Measurements from ENCODE around the gene KIAA1755. TPM values are rescaled to one million over a fixed set of nuclear protein-coding genes. Genes with fewer than 3 reads are reported as not detected.

Gene KIAA1755
- total RNA-seq, 4 donors from 2014 or later: 0.05 to 0.41 (median 0.38) TPM; not detected in 1

DNA sequence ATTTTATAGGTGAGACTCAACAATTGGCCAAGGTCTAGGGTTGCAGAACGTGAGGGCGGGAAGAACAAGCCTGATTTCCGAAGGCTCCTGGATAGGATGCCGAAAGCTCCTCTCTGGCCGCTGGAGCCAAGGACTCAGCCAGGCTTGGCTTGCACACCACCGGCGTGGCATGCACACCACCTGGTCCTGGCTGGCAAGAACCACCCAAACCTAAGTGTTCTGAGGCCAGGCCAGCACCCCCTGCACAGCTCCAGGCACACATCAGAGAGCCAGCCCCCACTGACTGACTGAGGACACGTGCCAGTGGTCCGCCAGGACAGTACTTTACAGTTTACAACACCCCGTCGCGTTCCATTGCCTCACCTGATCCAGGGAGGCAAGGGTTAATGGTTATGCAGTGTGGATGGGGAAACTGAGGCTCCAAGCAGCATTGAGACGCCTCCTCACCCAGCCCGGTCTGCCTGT is 95.9 kb downstream of the KIAA1755 start:
- no peaks in the 10 kb centered on the region for H3K27me3 ChIP-seq
- peak overlapping the region; percentile 51 to 82 (median 68) for H3K27ac ChIP-seq
- in situ Hi-C loops (cut with MboI; ENCODE audit: low sequenced_read_pairs in 4 of 4): loop anchor here (5.0 kb wide), 2 partner anchors 97 to 107 kb away; no protein-coding TSS in a partner anchor
- no peak for TF ChIP-seq POLR2A (IDR thresholded peaks at IDR 0.05)
- TF ChIP-seq, protein P1, sequence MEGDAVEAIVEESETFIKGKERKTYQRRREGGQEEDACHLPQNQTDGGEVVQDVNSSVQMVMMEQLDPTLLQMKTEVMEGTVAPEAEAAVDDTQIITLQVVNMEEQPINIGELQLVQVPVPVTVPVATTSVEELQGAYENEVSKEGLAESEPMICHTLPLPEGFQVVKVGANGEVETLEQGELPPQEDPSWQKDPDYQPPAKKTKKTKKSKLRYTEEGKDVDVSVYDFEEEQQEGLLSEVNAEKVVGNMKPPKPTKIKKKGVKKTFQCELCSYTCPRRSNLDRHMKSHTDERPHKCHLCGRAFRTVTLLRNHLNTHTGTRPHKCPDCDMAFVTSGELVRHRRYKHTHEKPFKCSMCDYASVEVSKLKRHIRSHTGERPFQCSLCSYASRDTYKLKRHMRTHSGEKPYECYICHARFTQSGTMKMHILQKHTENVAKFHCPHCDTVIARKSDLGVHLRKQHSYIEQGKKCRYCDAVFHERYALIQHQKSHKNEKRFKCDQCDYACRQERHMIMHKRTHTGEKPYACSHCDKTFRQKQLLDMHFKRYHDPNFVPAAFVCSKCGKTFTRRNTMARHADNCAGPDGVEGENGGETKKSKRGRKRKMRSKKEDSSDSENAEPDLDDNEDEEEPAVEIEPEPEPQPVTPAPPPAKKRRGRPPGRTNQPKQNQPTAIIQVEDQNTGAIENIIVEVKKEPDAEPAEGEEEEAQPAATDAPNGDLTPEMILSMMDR (IDR thresholded peaks at IDR 0.05 in 4 of 5, conservative IDR thresholded peaks at IDR 0.05 in 1 of 5): no peak
- H3K36me3 ChIP-seq: peaks cover 0 to 17% of the 10 kb centered on the region in 2 donors
- intact Hi-C loops (cut with DNase I; ENCODE audit: low total_unique reads): loop anchor here (1.0 to 10.0 kb wide), 7 partner anchors 54 to 600 kb away; partner anchors contain the start of gene VSTM2L
- DNase-seq (no peak), ATAC-seq (peak in 1 of 2 donors; percentile 10)
- H3K4me3 ChIP-seq: peak overlapping the region; percentile 45 to 70 (median 58)
- H3K4me1 ChIP-seq: peaks cover 20% of the 10 kb centered on the region in 2 donors
- no peaks in the 10 kb centered on the region for H3K9me3 ChIP-seq

DNA sequence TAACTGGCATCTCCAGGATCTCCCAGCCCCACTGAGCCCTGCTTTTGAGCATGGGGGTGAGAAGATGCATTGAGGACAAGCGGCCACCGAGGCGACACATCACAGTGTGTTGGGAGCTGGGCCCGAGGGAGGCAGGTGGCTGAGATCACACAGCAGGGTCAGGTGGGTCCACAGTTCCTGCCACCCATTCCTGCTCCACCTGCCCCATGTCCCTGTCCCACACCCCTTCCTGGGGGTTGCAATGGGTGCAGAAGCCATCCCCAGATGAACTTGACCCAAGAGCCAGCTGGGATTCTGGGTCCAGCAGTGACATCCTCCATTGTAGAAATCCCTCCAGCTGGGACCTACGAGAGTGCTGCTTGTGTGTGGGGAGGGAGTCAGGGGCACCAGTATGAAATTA is 96.5 kb downstream of the KIAA1755 start:
- in situ Hi-C loops (cut with MboI; ENCODE audit: low sequenced_read_pairs in 4 of 4) (loop anchor here in 1 of 4 donors (5.0 kb wide), 1 partner anchor 107 kb away; no protein-coding TSS in a partner anchor), intact Hi-C loops (cut with DNase I; ENCODE audit: low total_unique reads) (loop anchor here (2.0 to 10.0 kb wide), 4 partner anchors 53 to 409 kb away; partner anchors contain the start of gene VSTM2L)
- H3K27ac ChIP-seq: peak overlapping the region; percentile 32 to 82 (median 68)
- TF ChIP-seq, protein P1 (IDR thresholded peaks at IDR 0.05 in 4 of 5, conservative IDR thresholded peaks at IDR 0.05 in 1 of 5): no peak
- TF ChIP-seq POLR2A (IDR thresholded peaks at IDR 0.05): no peak
- peaks cover 0 to 20% of the 10 kb centered on the region in 2 donors for H3K36me3 ChIP-seq
- no peaks in the 10 kb centered on the region for H3K27me3 ChIP-seq
- ATAC-seq (no peak), DNase-seq (no peak)
- peak overlapping the region in 3 of 4 donors; percentile 49 to 70 (median 66) for H3K4me3 ChIP-seq
- peaks cover 15 to 26% of the 10 kb centered on the region in 2 donors for H3K4me1 ChIP-seq
- H3K9me3 ChIP-seq: no peaks in the 10 kb centered on the region

DNA sequence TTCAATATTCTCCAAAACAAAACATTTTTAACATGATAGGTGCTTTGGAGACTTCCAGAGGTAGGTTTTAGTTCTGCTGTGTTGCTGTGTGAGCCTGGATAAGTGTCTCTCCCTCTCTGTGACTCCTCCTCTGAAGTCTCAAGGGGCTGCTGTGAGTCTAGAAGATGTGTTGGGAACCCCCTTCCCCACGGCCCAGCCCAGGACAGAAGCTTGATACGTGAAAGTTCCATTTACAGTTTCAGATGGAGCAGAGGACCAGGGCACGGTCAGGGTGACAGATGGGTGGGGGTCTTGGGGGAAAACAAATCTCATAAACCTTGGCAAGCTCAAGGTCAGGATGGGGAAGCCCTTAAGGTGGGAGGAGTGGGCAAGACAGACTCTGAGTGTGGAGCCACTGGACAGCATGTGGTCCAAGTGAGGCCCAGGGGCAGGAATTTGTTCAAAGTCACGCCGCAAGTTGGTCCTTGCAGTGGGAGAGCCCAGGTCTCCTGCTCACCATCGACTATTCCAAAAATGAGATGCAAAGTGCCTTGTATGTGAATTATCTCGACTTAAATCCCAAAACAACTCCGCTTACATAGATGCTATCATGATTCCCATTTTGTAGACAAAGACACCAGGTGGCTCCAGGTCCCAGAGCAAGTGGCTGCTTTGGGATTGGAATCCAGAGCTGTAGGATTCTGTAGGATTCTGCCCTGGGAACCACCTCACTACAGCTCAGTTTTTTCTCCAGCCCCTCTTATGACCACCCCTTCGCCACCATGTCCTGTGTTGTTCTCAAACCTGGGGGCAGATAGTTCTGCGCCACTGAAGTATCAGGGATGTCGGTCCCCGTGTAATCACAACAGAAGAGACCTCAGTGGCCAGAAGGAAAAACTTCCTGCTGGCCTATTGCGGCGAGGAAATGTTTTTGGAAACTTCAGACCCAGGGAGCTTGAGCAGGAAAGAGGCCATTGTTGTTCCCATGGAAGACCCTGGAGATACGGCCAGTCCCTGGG is 97.4 kb downstream of the KIAA1755 start:
- Histone ChIP-seq H3K4me1 (peaks cover 14 to 28% of the 10 kb centered on the region in 2 donors), H3K36me3 (peaks cover 0 to 20% of the 10 kb centered on the region in 2 donors), H3K9me3 (no peaks in the 10 kb centered on the region), H3K27ac (peak overlapping the region; percentile 15 to 82 (median 54)), H3K4me3 (peak overlapping the region in 2 of 4 donors; percentile 66 to 70), H3K27me3 (no peaks in the 10 kb centered on the region)
- intact Hi-C loops (cut with DNase I; ENCODE audit: low total_unique reads): loop anchor here (5.0 to 10.0 kb wide), 3 partner anchors 176 to 408 kb away; partner anchors contain the start of gene VSTM2L
- TF ChIP-seq POLR2A (IDR thresholded peaks at IDR 0.05): no peak
- TF ChIP-seq, protein P1 (IDR thresholded peaks at IDR 0.05 in 4 of 5, conservative IDR thresholded peaks at IDR 0.05 in 1 of 5): no peak
- DNase-seq (no peak), ATAC-seq (no peak)
- in situ Hi-C loops (cut with MboI; ENCODE audit: low sequenced_read_pairs in 4 of 4): loop anchor here in 1 of 4 donors (5.0 kb wide), 1 partner anchor 106 kb away; no protein-coding TSS in a partner anchor

DNA sequence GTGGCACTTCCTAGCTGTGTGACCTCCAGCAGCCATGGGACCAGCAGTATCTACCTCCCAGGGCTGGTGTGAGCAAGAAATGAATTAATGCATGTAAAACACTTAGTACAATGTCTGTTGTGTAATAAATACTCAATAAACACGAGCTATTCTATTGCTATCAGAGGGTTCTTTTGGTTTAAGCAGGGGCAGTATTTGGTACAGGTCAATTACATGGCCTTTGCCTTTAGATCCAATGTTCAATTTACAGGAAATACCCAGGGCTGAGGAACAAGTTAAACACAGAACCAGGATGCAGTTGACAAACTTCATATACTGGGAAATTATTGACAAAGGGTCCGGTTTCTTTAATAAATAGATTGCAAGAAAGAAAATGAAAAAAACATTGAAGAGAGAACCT is 98.4 kb downstream of the KIAA1755 start:
- no peaks in the 10 kb centered on the region for H3K9me3 ChIP-seq
- H3K27ac ChIP-seq: peak overlapping the region in 2 of 4 donors; percentile 77 to 82
- intact Hi-C loops (cut with DNase I; ENCODE audit: low total_unique reads) (loop anchor here (5.0 to 10.0 kb wide), 3 partner anchors 175 to 407 kb away; partner anchors contain the start of gene VSTM2L), in situ Hi-C loops (cut with MboI; ENCODE audit: low sequenced_read_pairs in 4 of 4) (loop anchor here in 1 of 4 donors (5.0 kb wide), 1 partner anchor 105 kb away; no protein-coding TSS in a partner anchor)
- H3K27me3 ChIP-seq: no peaks in the 10 kb centered on the region
- H3K4me3 ChIP-seq: no peak overlapping the region
- DNase-seq: no peak
- TF ChIP-seq POLR2A (IDR thresholded peaks at IDR 0.05): no peak
- TF ChIP-seq, protein P1 (IDR thresholded peaks at IDR 0.05 in 4 of 5, conservative IDR thresholded peaks at IDR 0.05 in 1 of 5): no peak
- H3K4me1 ChIP-seq: peaks cover 19 to 37% of the 10 kb centered on the region in 2 donors
- ATAC-seq: no peak
- peaks cover 0 to 20% of the 10 kb centered on the region in 2 donors for H3K36me3 ChIP-seq

Data from gastrocnemius medialis (tissue), 4 donors.